ENCODE results near the gene WDR62. TPM values are rescaled to one million over a fixed set of nuclear protein-coding genes. Genes with fewer than 3 reads are reported as not detected.

The WDR62 gene
- total RNA-seq, 1 experiment from 2014 or later: 51.4 TPM

- ChIA-PET CTCF (no interaction called here), POLR2A (no interaction called here)
- in situ Hi-C loops (cut with HindIII; ENCODE audit: low pct_unique_long_range_greater_than_20kb, low sequenced_read_pairs) (no loop called here), intact Hi-C loops (cut with micrococcal nuclease; ENCODE audit: unreplicated experiment) (no loop called here)
- no TSS peak for BruUV-seq (replicated peaks)
- Histone ChIP-seq H3K27me3 (ENCODE audit: control insufficient read depth, insufficient read depth, low read length) (no peaks in the 10 kb centered on the region), H3K4me3 (ENCODE audit: low read depth in 2 of 2, low read length in 2 of 2) (no peak overlapping the region), H3K36me3 (ENCODE audit: control insufficient read depth, insufficient read depth, low read length) (peaks cover 13% of the 10 kb centered on the region), H3K4me1 (ENCODE audit: control insufficient read depth, insufficient read depth, low read length) (no peaks in the 10 kb centered on the region), H3K27ac (ENCODE audit: low read length) (no peak overlapping the region), H3K9me3 (ENCODE audit: control insufficient read depth, insufficient read depth, low read depth, low read length) (no peaks in the 10 kb centered on the region)
- TF ChIP-seq SIN3A (IDR thresholded peaks at IDR 0.05; ENCODE audit: borderline replicate concordance, insufficient read depth, low read depth, low read length) (no peak), POLR2AphosphoS5 (IDR thresholded peaks at IDR 0.05; ENCODE audit: low read depth, low read length) (no peak), TCF7L2 (IDR thresholded peaks at IDR 0.05; ENCODE audit: low read depth, low read length) (no peak)
- TF ChIP-seq, protein P1, sequence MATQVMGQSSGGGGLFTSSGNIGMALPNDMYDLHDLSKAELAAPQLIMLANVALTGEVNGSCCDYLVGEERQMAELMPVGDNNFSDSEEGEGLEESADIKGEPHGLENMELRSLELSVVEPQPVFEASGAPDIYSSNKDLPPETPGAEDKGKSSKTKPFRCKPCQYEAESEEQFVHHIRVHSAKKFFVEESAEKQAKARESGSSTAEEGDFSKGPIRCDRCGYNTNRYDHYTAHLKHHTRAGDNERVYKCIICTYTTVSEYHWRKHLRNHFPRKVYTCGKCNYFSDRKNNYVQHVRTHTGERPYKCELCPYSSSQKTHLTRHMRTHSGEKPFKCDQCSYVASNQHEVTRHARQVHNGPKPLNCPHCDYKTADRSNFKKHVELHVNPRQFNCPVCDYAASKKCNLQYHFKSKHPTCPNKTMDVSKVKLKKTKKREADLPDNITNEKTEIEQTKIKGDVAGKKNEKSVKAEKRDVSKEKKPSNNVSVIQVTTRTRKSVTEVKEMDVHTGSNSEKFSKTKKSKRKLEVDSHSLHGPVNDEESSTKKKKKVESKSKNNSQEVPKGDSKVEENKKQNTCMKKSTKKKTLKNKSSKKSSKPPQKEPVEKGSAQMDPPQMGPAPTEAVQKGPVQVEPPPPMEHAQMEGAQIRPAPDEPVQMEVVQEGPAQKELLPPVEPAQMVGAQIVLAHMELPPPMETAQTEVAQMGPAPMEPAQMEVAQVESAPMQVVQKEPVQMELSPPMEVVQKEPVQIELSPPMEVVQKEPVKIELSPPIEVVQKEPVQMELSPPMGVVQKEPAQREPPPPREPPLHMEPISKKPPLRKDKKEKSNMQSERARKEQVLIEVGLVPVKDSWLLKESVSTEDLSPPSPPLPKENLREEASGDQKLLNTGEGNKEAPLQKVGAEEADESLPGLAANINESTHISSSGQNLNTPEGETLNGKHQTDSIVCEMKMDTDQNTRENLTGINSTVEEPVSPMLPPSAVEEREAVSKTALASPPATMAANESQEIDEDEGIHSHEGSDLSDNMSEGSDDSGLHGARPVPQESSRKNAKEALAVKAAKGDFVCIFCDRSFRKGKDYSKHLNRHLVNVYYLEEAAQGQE (IDR thresholded peaks at IDR 0.05; ENCODE audit: insufficient read depth in 1 of 2, low read depth in 2 of 2, low read length in 1 of 2): no peak
- TF ChIP-seq, protein P2, sequence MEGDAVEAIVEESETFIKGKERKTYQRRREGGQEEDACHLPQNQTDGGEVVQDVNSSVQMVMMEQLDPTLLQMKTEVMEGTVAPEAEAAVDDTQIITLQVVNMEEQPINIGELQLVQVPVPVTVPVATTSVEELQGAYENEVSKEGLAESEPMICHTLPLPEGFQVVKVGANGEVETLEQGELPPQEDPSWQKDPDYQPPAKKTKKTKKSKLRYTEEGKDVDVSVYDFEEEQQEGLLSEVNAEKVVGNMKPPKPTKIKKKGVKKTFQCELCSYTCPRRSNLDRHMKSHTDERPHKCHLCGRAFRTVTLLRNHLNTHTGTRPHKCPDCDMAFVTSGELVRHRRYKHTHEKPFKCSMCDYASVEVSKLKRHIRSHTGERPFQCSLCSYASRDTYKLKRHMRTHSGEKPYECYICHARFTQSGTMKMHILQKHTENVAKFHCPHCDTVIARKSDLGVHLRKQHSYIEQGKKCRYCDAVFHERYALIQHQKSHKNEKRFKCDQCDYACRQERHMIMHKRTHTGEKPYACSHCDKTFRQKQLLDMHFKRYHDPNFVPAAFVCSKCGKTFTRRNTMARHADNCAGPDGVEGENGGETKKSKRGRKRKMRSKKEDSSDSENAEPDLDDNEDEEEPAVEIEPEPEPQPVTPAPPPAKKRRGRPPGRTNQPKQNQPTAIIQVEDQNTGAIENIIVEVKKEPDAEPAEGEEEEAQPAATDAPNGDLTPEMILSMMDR (IDR thresholded peaks at IDR 0.05): no peak
- DNase-seq (ENCODE audit: low read depth, low spot score) (no peak), ATAC-seq (no peak)
Observed at GRCh38 chr19:36079389-36079945, 24.8 kb downstream of the WDR62 start.

DNA sequence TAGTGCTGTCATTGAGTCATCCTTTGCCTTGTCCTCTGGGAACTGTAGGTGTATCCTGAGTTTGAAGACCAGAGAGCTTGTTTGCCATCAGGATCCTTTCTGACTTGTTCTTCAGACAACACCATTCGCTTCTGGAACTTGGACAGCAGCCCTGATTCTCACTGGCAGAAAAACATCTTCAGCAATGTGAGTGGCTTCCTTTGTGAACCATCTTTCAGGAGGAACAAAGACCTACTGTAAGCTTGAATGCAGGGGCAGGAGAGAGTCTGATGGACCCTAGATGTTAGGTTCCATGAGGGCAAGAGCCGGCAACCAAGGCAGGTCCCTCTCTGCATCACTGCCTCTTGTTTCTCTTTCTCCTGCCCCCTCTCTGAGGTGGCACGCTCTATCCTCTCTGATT is 26.7 kb downstream of the WDR62 start:
- H3K27me3 ChIP-seq (ENCODE audit: control insufficient read depth, insufficient read depth, low read length): no peaks in the 10 kb centered on the region
- ATAC-seq (no peak), DNase-seq (ENCODE audit: low read depth, low spot score) (no peak)
- TF ChIP-seq, protein P2 (IDR thresholded peaks at IDR 0.05): no peak
- TF ChIP-seq POLR2AphosphoS5 (IDR thresholded peaks at IDR 0.05; ENCODE audit: low read depth, low read length) (no peak), TCF7L2 (IDR thresholded peaks at IDR 0.05; ENCODE audit: low read depth, low read length) (no peak), SIN3A (IDR thresholded peaks at IDR 0.05; ENCODE audit: borderline replicate concordance, insufficient read depth, low read depth, low read length) (no peak)
- TF ChIP-seq, protein P1 (IDR thresholded peaks at IDR 0.05; ENCODE audit: insufficient read depth in 1 of 2, low read depth in 2 of 2, low read length in 1 of 2): no peak
- CTCF ChIA-PET: no interaction called here
- peaks cover 5% of the 10 kb centered on the region for H3K36me3 ChIP-seq (ENCODE audit: control insufficient read depth, insufficient read depth, low read length)
- no peak overlapping the region for H3K4me3 ChIP-seq (ENCODE audit: low read depth in 2 of 2, low read length in 2 of 2)
- no peaks in the 10 kb centered on the region for H3K4me1 ChIP-seq (ENCODE audit: control insufficient read depth, insufficient read depth, low read length)
- no peaks in the 10 kb centered on the region for H3K9me3 ChIP-seq (ENCODE audit: control insufficient read depth, insufficient read depth, low read depth, low read length)
- in situ Hi-C loops (cut with HindIII; ENCODE audit: low pct_unique_long_range_greater_than_20kb, low sequenced_read_pairs): no loop called here
- POLR2A ChIA-PET: no interaction called here
- intact Hi-C loops (cut with micrococcal nuclease; ENCODE audit: unreplicated experiment): no loop called here
- no peak overlapping the region for H3K27ac ChIP-seq (ENCODE audit: low read length)
- BruUV-seq (replicated peaks): no TSS peak
